Endodermal cell (in vitro differentiated cells): ENCODE results near the gene NAA10. TPM values are rescaled to one million over a fixed set of nuclear protein-coding genes. Genes with fewer than 3 reads are reported as not detected.

Source experiments
- DNase-seq: peaks from one replicate; pipeline ENCODE4 v3.0.0-alpha.2; 2017
- H3K27ac ChIP-seq: 2 replicates; pipeline ENCODE4 v1.5.1; 2013; ENCODE audit warnings: mild to moderate bottlenecking, low read depth, low read length, moderate library complexity
- H3K27me3 ChIP-seq: 2 replicates; pipeline ENCODE4 v1.6.1; 2013; ENCODE audit warnings: mild to moderate bottlenecking, low read length, moderate library complexity; ENCODE audit not compliant: insufficient read depth, control insufficient read depth, poor library complexity, severe bottlenecking
- H3K36me3 ChIP-seq: 2 replicates; pipeline ENCODE4 v1.7.0; 2013; ENCODE audit warnings: mild to moderate bottlenecking, low read length, moderate library complexity; ENCODE audit not compliant: control insufficient read depth, insufficient read depth
- H3K4me1 ChIP-seq: one replicate; pipeline ENCODE4 v1.7.0; 2013; ENCODE audit warnings: low read length; ENCODE audit not compliant: control insufficient read depth, insufficient read depth
- H3K4me3 ChIP-seq: 2 replicates; pipeline ENCODE4 v1.5.1; 2013; ENCODE audit warnings: mild to moderate bottlenecking, low read length, moderate library complexity
- H3K9ac ChIP-seq: 2 replicates; pipeline ENCODE4 v1.6.1; 2013; ENCODE audit warnings: mild to moderate bottlenecking, low read length, moderate library complexity; ENCODE audit not compliant: poor library complexity, severe bottlenecking; ENCODE audit errors: extremely low read depth
- H3K9me3 ChIP-seq: 2 replicates; pipeline ENCODE4 v1.6.1; 2013; ENCODE audit warnings: mild to moderate bottlenecking, low read length, moderate library complexity; ENCODE audit not compliant: control insufficient read depth
- H3K27ac Mint-ChIP-seq: 2 replicates; pipeline ENCODE4 v1.8.0; 2020; ENCODE audit warnings: mixed read lengths
- H3K27me3 Mint-ChIP-seq: 2 replicates; pipeline ENCODE4 v1.8.0; 2021; ENCODE audit warnings: mild to moderate bottlenecking, mixed read lengths; ENCODE audit not compliant: insufficient read depth
- H3K36me3 Mint-ChIP-seq: 2 replicates; pipeline ENCODE4 v1.8.0; 2020; ENCODE audit warnings: low read depth, mixed read lengths
- H3K4me1 Mint-ChIP-seq: 2 replicates; pipeline ENCODE4 v1.8.0; 2020; ENCODE audit warnings: mixed read lengths
- H3K4me3 Mint-ChIP-seq: 2 replicates; pipeline ENCODE4 v1.8.0; 2020; ENCODE audit warnings: mild to moderate bottlenecking, moderate library complexity, mixed read lengths
- H3K9me3 Mint-ChIP-seq: 2 replicates; pipeline ENCODE4 v1.8.0; 2020; ENCODE audit warnings: mild to moderate bottlenecking, mixed read lengths
- CTCF ChIP-seq: fragments of 200-600 bp; sonication (generic); conservative IDR thresholded peaks from 2 replicates; pipeline ENCODE4 v1.5.0; 2021; ENCODE audit warnings: antibody characterized with exemption, mild to moderate bottlenecking
- WGBS, 2 experiments: methylation state at CpG; one replicate each; pipeline versions ENCODE4 v1.1.5 to v1.1.7; 2013; ENCODE audit warnings: missing lambda C conversion rate in 2 of 2, mixed read lengths in 1 of 2; ENCODE audit not compliant: insufficient coverage in 1 of 2, insufficient read length in 1 of 2; 5-methylcytosine and 5-hydroxymethylcytosine counted together
- total RNA-seq, 2 donors: library from RNA; stranded (reverse); fragmentation: NEBNext Ultra II Directional in 1 of 2; extraction: Animal tissue kit (Norgen Biotek cat#: 25700) in 1 of 2; gene quantifications; 2 replicates in 1 of 2; 3 replicates in 1 of 2; pipeline ENCODE4 v1.2.1, GENCODE V29; 2021

Gene NAA10
- total RNA-seq, 2 donors from 2014 or later: 91.6 to 99.3 TPM

- H3K4me3 ChIP-seq: no peak overlapping the region
Measured at GRCh38 chrX:153886915-153887314, 47.9 kb downstream of the NAA10 start.

GRCh38 chrX:153885968-153886903 is 48.6 kb downstream of the NAA10 start, which contains the start of gene L1CAM:
Gene L1CAM, minus strand, starts transcription at chrX:153886173. Its CDS starts 10,337 bp downstream, at chrX:153875836.
- Histone ChIP-seq H3K4me1 (peaks cover 3% of the 10 kb centered on the region), H3K36me3 (no peaks in the 10 kb centered on the region), H3K9me3 (no peaks in the 10 kb centered on the region), H3K4me3 (no peak within 1 kb of the TSS), H3K9ac (no peak within 1 kb of the TSS), H3K27ac (no peak within 1 kb of the TSS), H3K27me3 (peaks cover 17% of the 10 kb centered on the region)
- DNase-seq: peak; percentile 80
- Mint-ChIP-seq H3K27me3 (peaks cover 21% of the 10 kb centered on the region), H3K27ac (no peak within 1 kb of the TSS), H3K4me1 (peaks cover 6% of the 10 kb centered on the region), H3K9me3 (peaks cover 56% of the 10 kb centered on the region), H3K36me3 (no peaks in the 10 kb centered on the region), H3K4me3 (peak within 1 kb of the TSS; percentile 49)
- no peak for TF ChIP-seq CTCF
- WGBS, 2 experiments: 2% methylated on average over 50 of the region's 94 CpGs; no CpG with 5 or more reads in 1 of the 2 experiments

More at GRCh38 chrX:153886915-153887314, 47.9 kb downstream of the NAA10 start:
- Histone ChIP-seq H3K27me3 (peaks cover 17% of the 10 kb centered on the region), H3K4me1 (peaks cover 3% of the 10 kb centered on the region), H3K27ac (no peak overlapping the region), H3K9ac (no peak overlapping the region), H3K36me3 (no peaks in the 10 kb centered on the region), H3K9me3 (no peaks in the 10 kb centered on the region)
- Mint-ChIP-seq H3K27ac (no peak overlapping the region), H3K27me3 (peaks cover 21% of the 10 kb centered on the region), H3K4me1 (peaks cover 6% of the 10 kb centered on the region), H3K4me3 (peak overlapping the region; percentile 42), H3K9me3 (peaks cover 56% of the 10 kb centered on the region), H3K36me3 (no peaks in the 10 kb centered on the region)
- no peak for TF ChIP-seq CTCF
- 49% methylated on average over 13 of the region's 13 CpGs; no CpG with 5 or more reads in 1 of the 2 experiments for WGBS, 2 experiments
- DNase-seq: peak; percentile 62

- H3K36me3 Mint-ChIP-seq: no peaks in the 10 kb centered on the region
- H3K4me1 Mint-ChIP-seq: peaks cover 6% of the 10 kb centered on the region
- H3K9ac ChIP-seq: no peak overlapping the region
- H3K4me3 Mint-ChIP-seq: peak overlapping the region; percentile 49
- DNase-seq: no peak
- H3K27me3 Mint-ChIP-seq: peaks cover 19% of the 10 kb centered on the region
- no peak for TF ChIP-seq CTCF
- peaks cover 55% of the 10 kb centered on the region for H3K9me3 Mint-ChIP-seq
- H3K9me3 ChIP-seq: no peaks in the 10 kb centered on the region
- no peak overlapping the region for H3K27ac Mint-ChIP-seq
- H3K4me1 ChIP-seq: peaks cover 3% of the 10 kb centered on the region
- peaks cover 17% of the 10 kb centered on the region for H3K27me3 ChIP-seq
- WGBS, 2 experiments: 0 to 9% methylated on average over 1 to 31 of the region's 32 CpGs
- H3K4me3 ChIP-seq: no peak overlapping the region
- no peak overlapping the region for H3K27ac ChIP-seq
- H3K36me3 ChIP-seq: no peaks in the 10 kb centered on the region
Measured at GRCh38 chrX:153885208-153885787, 49.5 kb downstream of the NAA10 start.
